ENCODE results near the gene VGLL4.

- no peak for TF ChIP-seq TAF1 (IDR thresholded peaks at IDR 0.05; ENCODE audit: low read depth)
- no peak for TF ChIP-seq EP300 (IDR thresholded peaks at IDR 0.05; ENCODE audit: borderline replicate concordance)
- TF ChIP-seq, protein P1, sequence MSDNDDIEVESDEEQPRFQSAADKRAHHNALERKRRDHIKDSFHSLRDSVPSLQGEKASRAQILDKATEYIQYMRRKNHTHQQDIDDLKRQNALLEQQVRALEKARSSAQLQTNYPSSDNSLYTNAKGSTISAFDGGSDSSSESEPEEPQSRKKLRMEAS (IDR thresholded peaks at IDR 0.05), result no peak
- no peak for TF ChIP-seq EGR1 (IDR thresholded peaks at IDR 0.05)
- TF ChIP-seq TEAD4 (IDR thresholded peaks at IDR 0.05), result no peak
- TF ChIP-seq RAD21 (IDR thresholded peaks at IDR 0.05; ENCODE audit: low read depth), result no peak
- no peak for TF ChIP-seq TCF12 (IDR thresholded peaks at IDR 0.05; ENCODE audit: low read depth)
- no peak for TF ChIP-seq CEBPB (IDR thresholded peaks at IDR 0.05)
- no peak for TF ChIP-seq ZBTB7A (IDR thresholded peaks at IDR 0.05; ENCODE audit: low read depth)
- TF ChIP-seq REST (IDR thresholded peaks at IDR 0.05; ENCODE audit: low read depth), result no peak
- no peak for TF ChIP-seq YY1 (IDR thresholded peaks at IDR 0.05; ENCODE audit: low read depth)
- no peak for TF ChIP-seq FOXM1 (IDR thresholded peaks at IDR 0.05; ENCODE audit: borderline replicate concordance, low read depth)
- TF ChIP-seq USF1 (IDR thresholded peaks at IDR 0.05), result no peak
- TF ChIP-seq CREB1 (IDR thresholded peaks at IDR 0.05; ENCODE audit: low read depth), result no peak
Measured at GRCh38 chr3:11610700-11611275, 32.9 kb downstream of the VGLL4 start.

Data from Ishikawa (cell line).